Loucy (cell line): Measurements from ENCODE around the gene ULK1.

Source experiments
- H2AFZ ChIP-seq: fragments of 200-600 bp; sonication (generic); 2 replicates; pipeline ENCODE4 v1.6.0; 2016; ENCODE audit warnings: antibody characterized with exemption, mild to moderate bottlenecking, low read length, moderate library complexity
- H3F3A ChIP-seq: fragments of 200-600 bp; 2 replicates; pipeline ENCODE4 v1.6.0; 2016; ENCODE audit warnings: antibody characterized with exemption, low read depth, mild to moderate bottlenecking
- H3K27me3 ChIP-seq: fragments of 200-600 bp; sonication (generic); 2 replicates; pipeline ENCODE4 v1.6.1; 2014; ENCODE audit warnings: low read length, mild to moderate bottlenecking; ENCODE audit not compliant: insufficient read depth, poor library complexity, severe bottlenecking
- H3K36me3 ChIP-seq: fragments of 200-600 bp; sonication (generic); 2 replicates; pipeline ENCODE4 v1.6.1; 2016; ENCODE audit warnings: low read length; ENCODE audit not compliant: insufficient read depth
- H3K4me1 ChIP-seq: fragments of 200-600 bp; sonication (generic); 2 replicates; pipeline ENCODE4 v1.5.1; 2014; ENCODE audit warnings: low read length, mild to moderate bottlenecking; ENCODE audit not compliant: insufficient read depth, poor library complexity, severe bottlenecking
- H3K4me2 ChIP-seq: fragments of 200-600 bp; sonication (generic); 2 replicates; pipeline ENCODE4 v1.6.0; 2014; ENCODE audit warnings: antibody characterized with exemption, low read length, low read depth, mild to moderate bottlenecking; ENCODE audit not compliant: poor library complexity, severe bottlenecking
- H3K4me3 ChIP-seq: fragments of 200-600 bp; sonication (generic); 2 replicates; pipeline ENCODE4 v1.5.1; 2014; ENCODE audit warnings: low read length, mild to moderate bottlenecking, mixed read lengths; ENCODE audit not compliant: poor library complexity, severe bottlenecking
- H3K79me2 ChIP-seq: fragments of 200-600 bp; sonication (generic); 2 replicates; pipeline ENCODE4 v1.6.1; 2014; ENCODE audit warnings: low read length; ENCODE audit not compliant: insufficient read depth
- H3K9ac ChIP-seq: fragments of 200-600 bp; sonication (generic); 2 replicates; pipeline ENCODE4 v1.6.0; 2014; ENCODE audit warnings: mild to moderate bottlenecking, low read depth, low read length, moderate library complexity; ENCODE audit not compliant: poor library complexity, severe bottlenecking
- H3K9me2 ChIP-seq: fragments of 200-600 bp; sonication (generic); replicated peaks from 2 replicates; pipeline ENCODE4 v1.6.1; 2016; ENCODE audit warnings: low read depth, low read length, mixed read lengths
- H3K9me3 ChIP-seq: fragments of 200-600 bp; sonication (generic); 2 replicates; pipeline ENCODE4 v1.6.1; 2014; ENCODE audit warnings: mild to moderate bottlenecking, antibody characterized with exemption, low read length, low read depth; ENCODE audit not compliant: insufficient read depth
- H4K20me1 ChIP-seq: fragments of 200-600 bp; sonication (generic); 2 replicates; pipeline ENCODE4 v1.6.0; 2014; ENCODE audit warnings: antibody characterized with exemption, low read length, mild to moderate bottlenecking; ENCODE audit not compliant: insufficient read depth, poor library complexity, severe bottlenecking
- EZH2phosphoT487 ChIP-seq: fragments of 200-600 bp; IDR thresholded peaks from 2 replicates; pipeline ENCODE4 v1.6.1; 2018; ENCODE audit warnings: antibody characterized with exemption, mild to moderate bottlenecking, moderate library complexity, borderline replicate concordance
- TF ChIP-seq, protein P1 (sequence below): fragments of 200-600 bp; sonication (generic); conservative IDR thresholded peaks from 2 replicates; pipeline ENCODE4 v1.5.1; 2014; ENCODE audit warnings: mild to moderate bottlenecking, antibody characterized with exemption, low read length

Gene ULK1

DNA sequence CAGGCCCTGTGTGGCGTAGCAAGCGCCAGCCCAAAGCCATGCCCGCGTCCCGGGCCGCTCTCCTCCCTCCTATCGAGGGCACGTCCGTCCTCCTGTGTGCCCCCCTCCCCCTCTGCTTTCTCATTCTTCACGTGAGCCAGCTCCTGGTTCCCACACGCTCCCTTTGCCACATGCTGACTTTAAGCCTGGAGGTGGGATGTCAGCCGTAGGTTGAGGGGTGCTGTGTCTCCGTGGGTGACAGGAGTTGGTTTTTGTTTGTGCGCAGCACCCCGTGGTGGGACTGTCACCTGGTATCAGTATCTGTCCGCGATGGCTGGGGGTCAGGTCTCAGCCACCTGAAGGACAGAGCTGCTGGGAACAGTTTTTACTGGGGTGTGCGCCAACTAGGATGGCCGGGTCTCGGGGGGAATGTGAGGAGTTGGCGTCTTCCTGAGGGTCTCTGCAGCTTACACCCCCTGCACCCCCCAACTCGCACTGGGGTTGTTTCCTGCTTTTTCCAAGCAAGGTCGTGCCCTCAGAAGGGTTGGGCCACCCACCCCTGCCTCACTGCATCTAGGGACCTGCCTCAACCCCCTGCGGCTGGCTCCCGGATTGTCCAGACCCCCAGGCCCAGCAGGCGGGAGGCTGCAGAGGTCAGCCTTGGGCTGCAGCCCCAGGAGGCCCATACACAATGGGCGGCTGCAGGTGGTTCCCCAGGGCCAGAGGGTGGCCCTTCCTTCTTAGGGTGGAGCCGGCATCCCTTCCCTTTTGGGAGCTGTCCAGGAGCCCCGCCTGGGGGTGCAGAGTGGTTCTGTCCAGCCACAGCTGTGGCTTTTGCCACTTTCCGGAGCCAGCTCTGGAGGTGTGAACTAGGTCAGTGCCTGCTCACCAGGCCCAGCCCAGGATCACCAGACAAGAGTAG is 7.3 kb downstream of the ULK1 start:
- TF ChIP-seq EZH2phosphoT487: no peak
- TF ChIP-seq, protein P1, sequence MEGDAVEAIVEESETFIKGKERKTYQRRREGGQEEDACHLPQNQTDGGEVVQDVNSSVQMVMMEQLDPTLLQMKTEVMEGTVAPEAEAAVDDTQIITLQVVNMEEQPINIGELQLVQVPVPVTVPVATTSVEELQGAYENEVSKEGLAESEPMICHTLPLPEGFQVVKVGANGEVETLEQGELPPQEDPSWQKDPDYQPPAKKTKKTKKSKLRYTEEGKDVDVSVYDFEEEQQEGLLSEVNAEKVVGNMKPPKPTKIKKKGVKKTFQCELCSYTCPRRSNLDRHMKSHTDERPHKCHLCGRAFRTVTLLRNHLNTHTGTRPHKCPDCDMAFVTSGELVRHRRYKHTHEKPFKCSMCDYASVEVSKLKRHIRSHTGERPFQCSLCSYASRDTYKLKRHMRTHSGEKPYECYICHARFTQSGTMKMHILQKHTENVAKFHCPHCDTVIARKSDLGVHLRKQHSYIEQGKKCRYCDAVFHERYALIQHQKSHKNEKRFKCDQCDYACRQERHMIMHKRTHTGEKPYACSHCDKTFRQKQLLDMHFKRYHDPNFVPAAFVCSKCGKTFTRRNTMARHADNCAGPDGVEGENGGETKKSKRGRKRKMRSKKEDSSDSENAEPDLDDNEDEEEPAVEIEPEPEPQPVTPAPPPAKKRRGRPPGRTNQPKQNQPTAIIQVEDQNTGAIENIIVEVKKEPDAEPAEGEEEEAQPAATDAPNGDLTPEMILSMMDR: no peak
- H3F3A ChIP-seq: no peaks in the 10 kb centered on the region
- no peaks in the 10 kb centered on the region; the same call in 1 of the 2 replicates for H3K36me3 ChIP-seq
- peaks cover 57% of the 10 kb centered on the region for H3K79me2 ChIP-seq
- no peak overlapping the region for H3K4me3 ChIP-seq
- no peaks in the 10 kb centered on the region for H3K9me3 ChIP-seq
- no peak overlapping the region for H3K4me2 ChIP-seq
- H3K4me1 ChIP-seq: peaks cover 6% of the 10 kb centered on the region
- H3K9me2 ChIP-seq: no peaks in the 10 kb centered on the region
- no peak overlapping the region for H2AFZ ChIP-seq
- peaks cover 33% of the 10 kb centered on the region for H4K20me1 ChIP-seq
- H3K27me3 ChIP-seq: no peaks in the 10 kb centered on the region
- no peak overlapping the region for H3K9ac ChIP-seq

DNA sequence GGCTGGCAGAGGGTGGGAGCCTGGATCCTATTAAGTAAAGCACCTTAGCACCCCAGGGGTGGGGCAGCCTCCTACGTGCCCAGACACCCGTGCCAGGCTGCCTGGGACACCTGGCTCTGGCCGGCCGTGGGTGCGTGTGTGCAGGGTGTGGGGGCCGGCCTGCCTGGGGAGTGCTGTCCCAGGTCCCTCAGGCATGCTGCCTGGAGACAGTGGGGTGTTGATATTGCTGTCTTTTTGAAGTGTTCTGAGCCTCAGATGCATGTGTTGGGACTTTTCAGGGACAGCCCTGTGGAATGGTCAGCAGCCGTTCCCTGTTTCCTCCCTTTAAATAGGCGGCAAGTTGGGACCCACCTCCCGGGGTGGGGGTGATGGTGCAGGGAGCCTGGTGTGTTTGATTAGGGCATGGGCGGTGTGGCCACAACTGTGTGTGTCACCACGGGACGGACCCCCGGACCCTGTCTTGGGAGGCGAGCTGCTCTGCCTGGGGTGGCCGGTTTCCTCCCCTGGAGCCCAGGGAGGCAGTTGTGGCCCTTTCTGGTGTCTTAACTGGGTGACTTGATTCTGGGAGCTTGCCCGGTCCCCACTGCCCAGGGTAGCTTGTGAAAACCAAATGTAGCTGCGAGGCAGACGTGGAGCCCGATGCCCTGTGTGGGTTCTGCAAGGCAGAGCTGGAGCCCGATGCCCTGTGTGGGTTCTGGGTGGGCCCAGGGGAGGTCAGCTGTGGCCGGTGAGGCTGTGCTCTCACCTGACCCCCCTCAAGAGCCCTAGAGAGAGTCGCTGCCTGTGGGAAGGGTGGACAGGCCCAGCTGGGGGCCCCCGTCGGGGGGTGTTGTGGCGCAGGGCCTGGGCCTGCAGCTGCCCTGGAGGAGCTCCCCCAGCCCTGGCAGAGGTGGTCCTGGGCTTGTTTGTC is 8.2 kb downstream of the ULK1 start:
- H3K4me1 ChIP-seq: peaks cover 3% of the 10 kb centered on the region
- no peak overlapping the region for H3K9ac ChIP-seq
- H3K27me3 ChIP-seq: no peaks in the 10 kb centered on the region
- no peak overlapping the region for H2AFZ ChIP-seq
- no peak overlapping the region for H3K4me2 ChIP-seq
- H3K4me3 ChIP-seq: no peak overlapping the region
- TF ChIP-seq, protein P1: no peak
- no peak for TF ChIP-seq EZH2phosphoT487
- no peaks in the 10 kb centered on the region for H3F3A ChIP-seq
- peaks cover 24% of the 10 kb centered on the region for H4K20me1 ChIP-seq
- H3K9me3 ChIP-seq: no peaks in the 10 kb centered on the region
- H3K36me3 ChIP-seq: no peaks in the 10 kb centered on the region; the same call in 1 of the 2 replicates
- peaks cover 52% of the 10 kb centered on the region for H3K79me2 ChIP-seq
- no peaks in the 10 kb centered on the region for H3K9me2 ChIP-seq

DNA sequence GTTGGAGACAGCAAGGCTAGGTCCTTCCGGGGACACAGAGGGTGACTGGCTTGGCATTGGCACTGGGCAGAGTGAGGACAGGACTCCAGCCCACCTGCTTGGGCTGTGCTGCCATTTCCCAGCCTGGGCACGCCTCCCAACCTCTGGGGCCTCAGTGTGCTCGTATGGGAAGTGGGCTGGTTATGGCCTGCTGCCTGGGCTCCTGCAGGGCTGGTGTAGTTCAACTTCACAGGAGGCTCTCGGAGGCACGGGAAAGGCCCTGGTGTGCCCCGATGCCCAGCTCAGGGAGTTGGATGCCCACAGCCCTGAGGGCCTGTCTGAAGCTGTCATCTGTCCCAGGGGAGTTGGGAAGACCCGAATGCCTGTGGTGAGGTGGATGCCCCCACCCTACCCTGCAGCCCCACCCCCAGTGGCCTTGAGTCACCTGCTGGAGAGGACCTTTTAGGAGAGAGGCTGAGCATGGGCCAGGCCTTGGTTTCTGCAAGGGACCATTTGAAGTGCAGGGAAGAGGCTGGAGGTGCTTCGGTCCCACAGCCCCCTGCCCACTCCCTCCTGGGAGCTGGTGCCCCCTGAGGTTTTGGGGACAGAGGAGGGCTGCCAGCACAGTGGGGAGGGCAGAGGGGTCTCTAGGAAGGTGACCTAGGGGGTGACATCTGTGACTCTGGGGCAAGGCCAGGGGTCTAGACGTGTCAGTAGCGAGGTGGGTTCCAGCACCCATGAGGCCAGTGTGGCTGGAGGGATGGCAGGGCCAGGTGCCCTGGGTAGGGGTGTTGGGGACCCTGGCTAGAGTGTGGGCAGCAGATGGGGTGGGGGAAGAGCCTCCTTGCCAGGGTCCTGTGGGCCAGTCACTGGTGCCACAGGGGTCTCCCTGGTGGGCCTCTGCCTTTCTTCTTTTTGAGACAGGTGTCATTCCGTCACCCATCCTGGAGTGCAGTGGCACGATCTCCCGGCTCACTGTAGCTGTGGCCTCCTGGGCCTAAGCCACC is 9.1 kb downstream of the ULK1 start:
- Histone ChIP-seq H3K9me2 (no peaks in the 10 kb centered on the region), H4K20me1 (peaks cover 20% of the 10 kb centered on the region), H3K4me1 (peaks cover 3% of the 10 kb centered on the region)

More for the DNA sequence above, 9.1 kb downstream of the ULK1 start:
- TF ChIP-seq EZH2phosphoT487: no peak
- TF ChIP-seq, protein P1: no peak
- no peaks in the 10 kb centered on the region for H3K27me3 ChIP-seq
- peaks cover 43% of the 10 kb centered on the region for H3K79me2 ChIP-seq
- no peaks in the 10 kb centered on the region for H3F3A ChIP-seq
- no peak overlapping the region for H2AFZ ChIP-seq
- no peak overlapping the region for H3K9ac ChIP-seq
- H3K9me3 ChIP-seq: no peaks in the 10 kb centered on the region
- no peak overlapping the region for H3K4me2 ChIP-seq
- peaks cover under 1% of the 10 kb centered on the region; the same call in 1 of the 2 replicates for H3K36me3 ChIP-seq
- no peak overlapping the region for H3K4me3 ChIP-seq
